GM12878 (cell line): ENCODE data around the gene GPC6. TPM values are rescaled to one million over a fixed set of nuclear protein-coding genes. Genes with fewer than 3 reads are reported as not detected.

Experiments
- ATAC-seq: fragments of 200-7000 bp; cut with Tn5 transposase; 3 replicates; pipeline ENCODE4 v1.9.1; 2020; ENCODE audit warnings: mild to moderate bottlenecking, moderate library complexity
- BruUV-seq: library from RNA; stranded (reverse); fragments of 400-500 nt; replicated peaks from 2 replicates; lab custom pipeline; 2021; lab: Mats Ljungman, UMichigan
- CTCF ChIA-PET: fragments of 300-600 bp; sonication (Branson Sonifier 250); formaldehyde crosslinking; extraction: SDS; loops from one replicate; lab custom pipeline; 2021; ENCODE audit warnings: inconsistent platforms; lab: Yijun Ruan, JAX
- POLR2A ChIA-PET: fragments of 350-600 bp; formaldehyde crosslinking; extraction: SDS; loops from one replicate; lab custom pipeline; 2021; ENCODE audit warnings: inconsistent platforms; lab: Charles Lee
- RAD21 ChIA-PET: fragments of 300-600 bp; sonication (Branson Sonifier 250); formaldehyde crosslinking; loops from one replicate; lab custom pipeline; 2023; ENCODE audit warnings: antibody characterized with exemption; ENCODE audit not compliant: unreplicated experiment; lab: Charles Lee
- SMC1A ChIA-PET: fragments of 300-600 bp; sonication (Branson Sonifier 250); formaldehyde crosslinking; loops from one replicate; lab custom pipeline; 2023; ENCODE audit not compliant: unreplicated experiment, uncharacterized antibody; lab: Charles Lee
- DNase-seq: peaks from one replicate; pipeline ENCODE4 v3.0.0-alpha.2; 2011; ENCODE audit warnings: low read depth, low spot score
- FAIRE-seq: peaks from 3 replicates; lab custom pipeline; 2011; peaks lifted over from hg19 to GRCh38; lab: Jason Lieb, UNC
- H2AFZ ChIP-seq: 2 replicates; pipeline ENCODE4 v1.6.0; 2011; ENCODE audit warnings: low read depth, low read length, control low read depth; ENCODE audit not compliant: control insufficient read depth
- H3K27ac ChIP-seq: 2 replicates; pipeline ENCODE4 v1.5.1; 2011; ENCODE audit warnings: control low read depth; ENCODE audit not compliant: control insufficient read depth, insufficient read depth
- H3K27me3 ChIP-seq, 2 experiments: replicated peaks in 1 of 2; 2 replicates each; pipeline versions ENCODE4 v1.6.0 to v1.6.1; 2011; ENCODE audit warnings: low read length in 1 of 2; ENCODE audit not compliant: control insufficient read depth in 2 of 2, insufficient read depth in 2 of 2
- H3K36me3 ChIP-seq, 2 experiments: 2 replicates each; pipeline ENCODE4 v1.5.1; 2011; ENCODE audit warnings: low read length in 1 of 2; ENCODE audit not compliant: control insufficient read depth in 2 of 2, insufficient read depth in 2 of 2
- H3K4me1 ChIP-seq: 2 replicates; pipeline ENCODE4 v1.6.1; 2011; ENCODE audit warnings: mild to moderate bottlenecking, low read length, moderate library complexity, mixed read lengths; ENCODE audit not compliant: control insufficient read depth, insufficient read depth
- H3K4me2 ChIP-seq: 2 replicates; pipeline ENCODE4 v1.6.0; 2011; ENCODE audit warnings: control low read depth; ENCODE audit not compliant: control insufficient read depth, insufficient read depth
- H3K4me3 ChIP-seq: fragments of 200-600 bp; sonication (generic); 2 replicates; pipeline ENCODE4 v1.5.1; 2016
- H3K79me2 ChIP-seq: 2 replicates; pipeline ENCODE4 v1.6.0; 2011; ENCODE audit warnings: low read length; ENCODE audit not compliant: control insufficient read depth, insufficient read depth
- H3K9ac ChIP-seq: 2 replicates; pipeline ENCODE4 v1.8.0; 2011; ENCODE audit warnings: low read length, control low read depth, mixed read lengths; ENCODE audit not compliant: control insufficient read depth, insufficient read depth
- H3K9me3 ChIP-seq: replicated peaks from 3 replicates; pipeline ENCODE4 v1.5.1; 2011; ENCODE audit warnings: mild to moderate bottlenecking, low read length; ENCODE audit not compliant: control insufficient read depth, insufficient read depth
- H4K20me1 ChIP-seq: 2 replicates; pipeline ENCODE4 v1.6.0; 2011; ENCODE audit not compliant: control insufficient read depth, insufficient read depth
- BHLHE40 ChIP-seq, 2 experiments: fragments of 450-650 bp in 1 of 2; IDR thresholded peaks; 2 replicates each; pipeline ENCODE4 v1.6.1; 2011 to 2017; ENCODE audit warnings: low read depth in 2 of 2, borderline replicate concordance in 1 of 2, improper control_type of control experiment in 1 of 2, low read length in 1 of 2, mild to moderate bottlenecking in 1 of 2
- CHD1 ChIP-seq: IDR thresholded peaks from 2 replicates; pipeline ENCODE4 v1.6.1; 2012; ENCODE audit warnings: low read depth, low read length, improper control_type of control experiment
- HCFC1 ChIP-seq: fragments of 150-350 bp; IDR thresholded peaks from 2 replicates; pipeline ENCODE4 v1.6.1; 2014; ENCODE audit warnings: low read length
- JUNB ChIP-seq: IDR thresholded peaks from 2 replicates; pipeline ENCODE4 v1.6.1; 2016; ENCODE audit warnings: antibody characterized with exemption, mild to moderate bottlenecking
- SREBF2 ChIP-seq: IDR thresholded peaks from 2 replicates; pipeline ENCODE4 v1.6.1; 2012; ENCODE audit warnings: mild to moderate bottlenecking, low read length
- WRNIP1 ChIP-seq: IDR thresholded peaks from 2 replicates; pipeline ENCODE4 v1.6.1; 2011; ENCODE audit warnings: low read depth, low read length, improper control_type of control experiment, borderline replicate concordance
- ZZZ3 ChIP-seq: IDR thresholded peaks from 2 replicates; pipeline ENCODE4 v1.6.1; 2011; ENCODE audit warnings: low read depth; ENCODE audit not compliant: control insufficient read depth, insufficient read length
- WGBS: methylation state at CpG from one replicate; pipeline ENCODE4 v1.1.6; 2016; ENCODE audit warnings: low lambda C conversion rate; ENCODE audit not compliant: insufficient replicate concordance, insufficient coverage; ENCODE audit errors: missing lambda C conversion rate; 5-methylcytosine and 5-hydroxymethylcytosine counted together
- in situ Hi-C: fragments of 300-500 bp; cut with MboI; formaldehyde crosslinking; loops from 9 replicates; pipeline ENCODE4 v1.14.3; 2018; ENCODE audit warnings: mixed read lengths
- intact Hi-C: fragments of 100-400 bp; cut with micrococcal nuclease; formaldehyde crosslinking; loops from one replicate; pipeline ENCODE4 v1.14.2; 2022; ENCODE audit not compliant: unreplicated experiment
- polyA plus RNA-seq, 11 experiments: library from polyadenylated mRNA; depleted of rRNA in 4 of 11; unstranded in 6 of 11; stranded (reverse) in 5 of 11; fragments of >200 nt; fragmentation: Nextera tagmentation in 4 of 11; fragmentation: Illumina TruSeq in 1 of 11; extraction: Ambion mirVana in 4 of 11; extraction: Trizol in 1 of 11; gene quantifications; 1 replicate in 1 of 11; 2 replicates in 10 of 11; pipeline versions ENCODE4 v1.2.1 to v1.2.3, GENCODE V29; 2011 to 2016; ENCODE audit warnings: inconsistent platforms in 2 of 11, missing spikeins in 2 of 11, low read depth in 1 of 11
- total RNA-seq, 4 experiments: library from RNA; depleted of rRNA in 3 of 4; stranded (reverse); fragments of >200 nt in 3 of 4; fragmentation: Illumina TruSeq in 1 of 4; extraction: Trizol in 1 of 4; gene quantifications; 2 replicates each; pipeline versions ENCODE4 v1.2.1 to v1.2.3, GENCODE V29; 2013 to 2021
- TF ChIP-seq, protein P1 (sequence below): fragments of 450-650 bp; IDR thresholded peaks from 2 replicates; pipeline ENCODE4 v1.6.1; 2017; ENCODE audit warnings: low read depth, mild to moderate bottlenecking, moderate library complexity
- TF ChIP-seq, protein P2 (sequence below): IDR thresholded peaks from 2 replicates; pipeline ENCODE4 v1.6.1; 2011; ENCODE audit warnings: borderline replicate concordance, low read depth, mild to moderate bottlenecking, moderate library complexity, mixed read lengths, low read length; ENCODE audit not compliant: insufficient read depth; ENCODE audit errors: extremely low read length
- TF ChIP-seq, protein P3 (sequence below): IDR thresholded peaks from 2 replicates; pipeline ENCODE4 v1.6.1; 2012; ENCODE audit warnings: low read depth, low read length, improper control_type of control experiment
- TF ChIP-seq, protein P4 (sequence below): IDR thresholded peaks from 2 replicates; pipeline ENCODE4 v1.6.1; 2011; ENCODE audit warnings: low read depth, low read length, improper control_type of control experiment, borderline replicate concordance
- TF ChIP-seq, protein P5 (sequence below), 3 experiments: IDR thresholded peaks in 2 of 3; conservative IDR thresholded peaks in 1 of 3; 2 replicates each; pipeline ENCODE4 v1.5.1; 2011; ENCODE audit warnings: low read depth in 3 of 3, low read length in 3 of 3, mild to moderate bottlenecking in 3 of 3, control low read depth in 2 of 3, moderate library complexity in 2 of 3, inconsistent platforms in 1 of 3, mixed read lengths in 1 of 3; ENCODE audit not compliant: control insufficient read depth in 2 of 3, insufficient read depth in 1 of 3; ENCODE audit errors: extremely low read depth in 1 of 3

GPC6 gene
- total and polyA plus RNA-seq, 10 of the 15 experiments (the other 5 are each of a cell fraction or from before 2014, with no cell fraction given): 0.03 to 0.04 (median 0.03) TPM; not detected in 7

DNA sequence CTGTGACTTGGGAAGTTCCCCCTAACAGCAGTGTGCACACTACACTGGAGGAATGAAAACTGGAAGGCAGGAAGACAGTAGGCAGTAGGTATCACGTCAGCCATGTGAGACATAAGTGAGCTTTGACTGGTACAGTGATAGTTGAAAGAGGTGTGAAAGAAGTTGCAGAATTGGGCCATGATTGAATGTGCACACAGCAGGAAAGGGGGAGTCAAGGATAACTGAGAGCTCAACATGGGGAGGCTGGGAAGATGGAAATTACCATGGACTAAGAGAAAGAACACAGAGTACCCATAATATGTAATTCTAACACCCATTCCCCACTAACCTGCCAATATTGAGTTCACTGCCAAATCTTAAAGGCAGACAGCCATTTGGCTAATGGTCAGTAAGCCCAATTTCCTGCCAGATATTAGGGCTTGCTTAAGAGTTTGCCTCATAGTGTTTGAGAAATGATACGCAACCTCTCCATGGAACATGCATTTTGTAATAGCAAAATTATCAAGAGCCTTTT lies 931.2 kb downstream of the GPC6 start:
- SMC1A ChIA-PET: no interaction called here
- 44% methylated on average over 2 of the region's 2 CpGs for WGBS
- no peaks in the 10 kb centered on the region for H3K4me1 ChIP-seq
- DNase-seq: no peak
- BruUV-seq: no TSS peak
- CTCF ChIA-PET: no interaction called here
- H3K27ac ChIP-seq: no peak overlapping the region
- H2AFZ ChIP-seq: no peak overlapping the region
- in situ Hi-C loops (no loop called here), intact Hi-C loops (no loop called here)
- no peak for ATAC-seq
- no peak overlapping the region for H3K4me3 ChIP-seq
- no peaks in the 10 kb centered on the region for H3K27me3 ChIP-seq
- TF ChIP-seq JUNB: no peak
- TF ChIP-seq, protein P1, sequence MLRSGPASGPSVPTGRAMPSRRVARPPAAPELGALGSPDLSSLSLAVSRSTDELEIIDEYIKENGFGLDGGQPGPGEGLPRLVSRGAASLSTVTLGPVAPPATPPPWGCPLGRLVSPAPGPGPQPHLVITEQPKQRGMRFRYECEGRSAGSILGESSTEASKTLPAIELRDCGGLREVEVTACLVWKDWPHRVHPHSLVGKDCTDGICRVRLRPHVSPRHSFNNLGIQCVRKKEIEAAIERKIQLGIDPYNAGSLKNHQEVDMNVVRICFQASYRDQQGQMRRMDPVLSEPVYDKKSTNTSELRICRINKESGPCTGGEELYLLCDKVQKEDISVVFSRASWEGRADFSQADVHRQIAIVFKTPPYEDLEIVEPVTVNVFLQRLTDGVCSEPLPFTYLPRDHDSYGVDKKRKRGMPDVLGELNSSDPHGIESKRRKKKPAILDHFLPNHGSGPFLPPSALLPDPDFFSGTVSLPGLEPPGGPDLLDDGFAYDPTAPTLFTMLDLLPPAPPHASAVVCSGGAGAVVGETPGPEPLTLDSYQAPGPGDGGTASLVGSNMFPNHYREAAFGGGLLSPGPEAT: no peak
- TF ChIP-seq, protein P2, sequence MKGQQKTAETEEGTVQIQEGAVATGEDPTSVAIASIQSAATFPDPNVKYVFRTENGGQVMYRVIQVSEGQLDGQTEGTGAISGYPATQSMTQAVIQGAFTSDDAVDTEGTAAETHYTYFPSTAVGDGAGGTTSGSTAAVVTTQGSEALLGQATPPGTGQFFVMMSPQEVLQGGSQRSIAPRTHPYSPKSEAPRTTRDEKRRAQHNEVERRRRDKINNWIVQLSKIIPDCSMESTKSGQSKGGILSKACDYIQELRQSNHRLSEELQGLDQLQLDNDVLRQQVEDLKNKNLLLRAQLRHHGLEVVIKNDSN: no peak
- TF ChIP-seq, protein P3, sequence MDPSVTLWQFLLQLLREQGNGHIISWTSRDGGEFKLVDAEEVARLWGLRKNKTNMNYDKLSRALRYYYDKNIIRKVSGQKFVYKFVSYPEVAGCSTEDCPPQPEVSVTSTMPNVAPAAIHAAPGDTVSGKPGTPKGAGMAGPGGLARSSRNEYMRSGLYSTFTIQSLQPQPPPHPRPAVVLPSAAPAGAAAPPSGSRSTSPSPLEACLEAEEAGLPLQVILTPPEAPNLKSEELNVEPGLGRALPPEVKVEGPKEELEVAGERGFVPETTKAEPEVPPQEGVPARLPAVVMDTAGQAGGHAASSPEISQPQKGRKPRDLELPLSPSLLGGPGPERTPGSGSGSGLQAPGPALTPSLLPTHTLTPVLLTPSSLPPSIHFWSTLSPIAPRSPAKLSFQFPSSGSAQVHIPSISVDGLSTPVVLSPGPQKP: no peak
- TF ChIP-seq, protein P4, sequence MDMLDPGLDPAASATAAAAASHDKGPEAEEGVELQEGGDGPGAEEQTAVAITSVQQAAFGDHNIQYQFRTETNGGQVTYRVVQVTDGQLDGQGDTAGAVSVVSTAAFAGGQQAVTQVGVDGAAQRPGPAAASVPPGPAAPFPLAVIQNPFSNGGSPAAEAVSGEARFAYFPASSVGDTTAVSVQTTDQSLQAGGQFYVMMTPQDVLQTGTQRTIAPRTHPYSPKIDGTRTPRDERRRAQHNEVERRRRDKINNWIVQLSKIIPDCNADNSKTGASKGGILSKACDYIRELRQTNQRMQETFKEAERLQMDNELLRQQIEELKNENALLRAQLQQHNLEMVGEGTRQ: no peak
- no peak for TF ChIP-seq CHD1
- TF ChIP-seq BHLHE40 (IDR thresholded peaks at IDR 0.05; ENCODE audit: borderline replicate concordance in 1 of 2, low read depth in 2 of 2, low read length in 1 of 2): no peak
- TF ChIP-seq WRNIP1: no peak
- TF ChIP-seq HCFC1: no peak
- TF ChIP-seq, protein P5, sequence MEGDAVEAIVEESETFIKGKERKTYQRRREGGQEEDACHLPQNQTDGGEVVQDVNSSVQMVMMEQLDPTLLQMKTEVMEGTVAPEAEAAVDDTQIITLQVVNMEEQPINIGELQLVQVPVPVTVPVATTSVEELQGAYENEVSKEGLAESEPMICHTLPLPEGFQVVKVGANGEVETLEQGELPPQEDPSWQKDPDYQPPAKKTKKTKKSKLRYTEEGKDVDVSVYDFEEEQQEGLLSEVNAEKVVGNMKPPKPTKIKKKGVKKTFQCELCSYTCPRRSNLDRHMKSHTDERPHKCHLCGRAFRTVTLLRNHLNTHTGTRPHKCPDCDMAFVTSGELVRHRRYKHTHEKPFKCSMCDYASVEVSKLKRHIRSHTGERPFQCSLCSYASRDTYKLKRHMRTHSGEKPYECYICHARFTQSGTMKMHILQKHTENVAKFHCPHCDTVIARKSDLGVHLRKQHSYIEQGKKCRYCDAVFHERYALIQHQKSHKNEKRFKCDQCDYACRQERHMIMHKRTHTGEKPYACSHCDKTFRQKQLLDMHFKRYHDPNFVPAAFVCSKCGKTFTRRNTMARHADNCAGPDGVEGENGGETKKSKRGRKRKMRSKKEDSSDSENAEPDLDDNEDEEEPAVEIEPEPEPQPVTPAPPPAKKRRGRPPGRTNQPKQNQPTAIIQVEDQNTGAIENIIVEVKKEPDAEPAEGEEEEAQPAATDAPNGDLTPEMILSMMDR (IDR thresholded peaks at IDR 0.05 in 2 of 3, conservative IDR thresholded peaks at IDR 0.05 in 1 of 3; ENCODE audit: control insufficient read depth in 2 of 3, extremely low read depth in 1 of 3, insufficient read depth in 1 of 3, low read depth in 3 of 3, low read length in 3 of 3): no peak
- no peak for TF ChIP-seq SREBF2
- no peak for TF ChIP-seq ZZZ3
- H3K9ac ChIP-seq: no peak overlapping the region
- no peaks in the 10 kb centered on the region for H3K9me3 ChIP-seq
- no peaks in the 10 kb centered on the region for H3K79me2 ChIP-seq
- POLR2A ChIA-PET: no interaction called here
- H3K4me2 ChIP-seq: no peak overlapping the region
- RAD21 ChIA-PET: no interaction called here
- no peaks in the 10 kb centered on the region for H4K20me1 ChIP-seq
- H3K36me3 ChIP-seq: no peaks in the 10 kb centered on the region
- FAIRE-seq: no peak
